Measurements from ENCODE around the gene TMSB10.

TMSB10 gene

GRCh38 chr2:84880645-84881521 lies 24.6 kb upstream of the TMSB10 start, which contains the start of gene TRABD2A:
Gene TRABD2A, minus strand, starts transcription at chr2:84881084. Its CDS starts 45 bp downstream, at chr2:84881039.
- peak; percentile 54 for DNase-seq

DNA sequence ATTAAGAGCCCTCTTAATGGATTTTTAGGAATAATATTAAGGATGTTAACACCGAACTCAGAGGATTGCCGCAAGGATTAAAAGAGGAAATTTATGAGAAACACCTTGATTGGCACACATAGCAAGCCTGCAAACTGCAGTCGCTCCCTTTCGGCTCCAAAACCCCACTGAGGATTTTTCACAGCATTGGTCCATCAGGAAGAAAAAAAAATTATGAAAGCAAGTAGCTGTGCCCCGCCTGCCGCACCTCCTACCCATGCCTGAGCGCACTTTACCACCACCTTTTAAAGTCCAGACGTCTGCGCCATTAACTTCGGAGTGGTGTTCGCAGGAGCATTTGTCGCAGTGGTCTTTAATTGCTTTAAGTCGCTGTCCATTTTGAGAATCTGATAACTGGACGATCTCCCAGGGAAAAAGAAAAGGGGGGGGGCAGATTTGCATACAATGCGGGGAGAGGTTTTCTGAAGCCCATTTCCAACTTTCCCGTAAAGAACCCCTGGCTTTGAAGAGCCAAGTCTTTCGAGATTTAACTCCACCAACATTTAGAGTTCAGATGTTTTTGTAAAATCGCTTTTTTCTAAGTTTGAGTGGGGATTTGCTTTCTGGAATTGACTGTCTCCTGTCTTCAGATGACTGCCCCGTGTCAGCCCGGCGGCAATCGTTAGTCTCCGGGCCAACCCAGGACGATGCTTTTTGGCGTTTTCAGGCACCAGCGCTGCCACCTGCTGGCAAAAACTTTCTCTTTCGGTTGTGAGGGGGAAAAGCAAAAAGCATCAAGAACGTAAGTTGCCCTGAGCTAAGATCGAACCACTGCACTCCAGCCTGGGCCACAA lies 23.7 kb upstream of the TMSB10 start:
- DNase-seq: peak; percentile 87

DNA sequence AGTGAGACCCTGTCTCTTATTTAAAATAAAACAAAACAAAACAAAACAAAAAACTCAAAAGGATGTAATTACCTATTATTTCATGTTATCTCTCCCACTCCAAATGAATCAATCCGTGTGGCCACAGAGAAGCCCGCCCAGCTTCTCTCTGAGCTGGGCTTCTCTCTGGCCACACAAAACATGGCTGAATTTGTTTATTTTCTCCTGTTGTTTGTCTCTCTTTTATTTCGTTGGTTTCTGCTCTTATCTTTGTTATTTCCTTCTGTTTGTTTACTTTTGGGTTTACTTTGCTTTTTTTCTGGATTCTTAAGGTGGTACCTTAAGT lies 23.1 kb upstream of the TMSB10 start:
- DNase-seq: no peak

GRCh38 chr2:84882775-84883550 lies 22.5 kb upstream of the TMSB10 start:
- DNase-seq: peak; percentile 68

- no peak for DNase-seq
These were observed 21.0 kb upstream of the TMSB10 start for GRCh38 chr2:84884449-84884848.

DNA sequence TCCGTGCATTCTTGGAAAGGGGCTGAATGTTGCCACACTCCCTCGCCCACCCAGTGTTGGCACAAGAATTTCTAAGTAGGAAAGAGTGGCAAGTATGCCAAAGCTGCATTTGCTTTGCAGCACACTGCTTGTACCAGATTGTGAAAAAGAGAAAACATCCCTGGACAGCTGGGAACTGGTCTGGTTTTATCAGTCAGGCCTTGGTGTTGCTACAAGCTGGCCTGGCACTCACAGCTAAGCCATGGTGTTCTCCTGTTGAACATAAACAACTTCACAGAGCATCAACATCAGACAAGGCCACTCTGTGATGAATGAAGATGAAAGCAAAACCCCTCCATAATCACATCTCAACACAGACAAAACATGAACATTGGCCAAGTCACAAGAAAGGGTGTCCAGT lies 20.3 kb upstream of the TMSB10 start:
- DNase-seq: no peak

- no peak for DNase-seq
These were observed 18.7 kb upstream of the TMSB10 start for GRCh38 chr2:84886791-84887190.

- peak; percentile 65 for DNase-seq
These were observed 16.8 kb upstream of the TMSB10 start for GRCh38 chr2:84888401-84889276.

DNA sequence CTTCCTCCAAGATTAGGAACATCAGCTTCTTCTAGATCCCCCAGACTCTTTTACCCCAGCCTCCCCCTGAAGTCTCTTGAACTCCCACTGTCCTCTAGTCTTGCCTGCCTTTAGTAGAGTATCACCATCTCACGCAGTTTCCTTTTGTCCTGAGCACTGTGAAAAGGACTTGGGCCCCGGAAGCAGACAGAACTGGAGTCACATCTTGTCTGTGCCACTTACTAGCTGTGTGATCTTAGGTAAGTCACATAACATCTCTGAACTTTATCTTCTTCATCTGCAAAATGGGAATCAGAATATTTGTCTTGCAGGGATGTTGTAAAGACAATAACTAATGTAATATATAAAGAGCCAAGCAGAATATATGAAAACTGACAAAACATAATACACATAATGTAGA lies 16.1 kb upstream of the TMSB10 start:
- no peak for DNase-seq

GRCh38 chr2:84891355-84892010 lies 14.0 kb upstream of the TMSB10 start:
- no peak for DNase-seq

- no peak for DNase-seq
These were observed 11.3 kb upstream of the TMSB10 start for GRCh38 chr2:84894131-84894586.

GRCh38 chr2:84894758-84895520 lies 10.5 kb upstream of the TMSB10 start:
- peak; percentile 30 for DNase-seq

DNA sequence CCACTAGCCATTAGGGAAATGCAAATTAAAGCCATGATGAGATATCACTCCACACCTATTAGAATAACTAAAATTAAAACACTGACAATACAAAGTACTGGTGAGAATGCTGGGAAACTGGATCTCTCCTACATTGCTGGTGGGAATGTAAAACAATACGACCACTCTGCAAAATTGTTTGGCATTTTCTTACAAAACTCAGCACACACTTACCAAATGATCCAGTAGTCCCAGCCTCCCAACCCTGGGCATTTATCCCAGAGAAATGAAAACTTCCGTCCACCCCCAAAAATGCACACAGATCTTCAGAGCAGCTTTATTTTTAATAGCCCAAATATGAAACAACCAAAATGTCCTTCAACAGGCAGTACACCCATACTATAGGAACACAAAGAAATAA lies 8.9 kb upstream of the TMSB10 start:
- DNase-seq: no peak

DNA sequence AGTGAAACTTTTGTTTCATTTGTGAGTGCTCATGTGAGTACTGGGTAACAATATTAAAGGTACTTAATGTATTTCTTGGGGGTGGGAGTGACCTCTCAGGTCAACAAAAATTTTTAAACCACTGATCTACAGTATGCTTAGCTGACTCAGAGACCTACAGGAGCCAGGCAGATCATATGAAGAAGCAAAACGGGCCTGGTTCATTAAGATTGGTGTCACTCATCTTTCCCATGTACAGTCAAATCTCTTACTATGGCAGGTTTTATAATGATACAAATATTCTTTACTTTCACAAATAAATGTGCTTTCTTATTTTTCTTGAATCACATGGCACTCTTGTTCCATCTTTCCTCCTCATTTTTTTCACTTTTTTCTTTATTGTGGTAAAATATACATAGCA lies 7.7 kb upstream of the TMSB10 start:
- no peak for DNase-seq

DNA sequence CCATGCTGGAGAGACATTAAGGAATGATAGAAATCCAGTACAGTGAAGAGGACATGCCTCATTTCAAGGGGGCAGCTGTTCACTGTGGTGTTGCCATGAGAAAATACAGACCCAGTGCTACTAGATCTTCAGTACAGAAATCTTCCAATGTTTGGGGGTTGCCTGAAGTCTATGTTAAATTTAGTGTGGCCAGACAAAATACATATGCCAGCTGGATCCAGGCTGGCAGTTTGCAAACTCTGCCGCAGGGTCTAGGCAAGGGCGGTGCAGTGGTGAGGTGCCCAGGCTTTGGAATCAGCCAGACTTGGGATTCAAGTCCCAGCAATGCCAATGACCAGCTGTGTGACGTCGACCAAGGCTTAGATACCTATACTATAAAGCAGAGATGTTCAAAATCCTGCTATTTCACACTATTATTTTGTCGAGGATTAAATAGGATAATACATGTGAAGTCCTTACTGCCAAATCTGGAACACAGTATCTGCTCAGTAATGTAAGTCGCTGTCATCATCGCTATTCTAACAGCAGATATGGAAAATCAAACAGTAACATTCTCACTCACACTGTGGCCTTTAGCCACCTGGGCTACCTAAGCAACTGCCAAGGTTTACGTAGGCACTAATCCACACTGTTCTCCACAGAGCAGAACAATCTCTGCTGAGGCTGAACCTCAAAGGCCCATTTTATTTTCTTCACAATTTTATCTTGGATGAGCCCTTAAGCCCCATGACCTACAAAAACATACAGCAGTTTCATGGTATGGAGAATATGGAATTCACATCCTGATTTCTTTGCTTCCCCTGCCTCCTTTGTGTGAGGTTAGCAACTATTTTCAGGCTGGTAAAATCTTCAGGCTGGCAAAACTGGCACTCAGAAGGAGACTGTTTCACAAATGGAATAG lies 5.9 kb upstream of the TMSB10 start:
- DNase-seq: no peak

DNA sequence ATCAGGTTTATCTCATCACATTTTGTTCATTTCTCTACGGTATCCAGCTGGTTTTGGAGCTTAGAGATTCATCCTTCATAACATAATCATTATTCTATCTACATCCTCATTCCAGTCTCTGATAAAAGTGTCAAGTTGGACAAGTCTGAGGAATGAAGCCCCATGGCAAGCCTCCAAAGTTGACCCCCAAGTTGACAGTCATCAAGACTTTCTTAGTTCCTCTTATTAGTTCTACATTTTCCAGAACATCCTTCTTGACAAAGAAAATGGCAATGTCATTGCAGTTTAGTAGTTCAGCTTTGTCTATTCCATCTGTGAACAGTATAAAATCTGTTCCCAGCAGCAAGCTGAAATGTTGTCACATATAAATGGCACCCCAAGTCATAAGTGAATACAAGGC lies 4.5 kb upstream of the TMSB10 start:
- DNase-seq: no peak

GRCh38 chr2:84901593-84902120 lies 3.8 kb upstream of the TMSB10 start:
- no peak for DNase-seq

DNA sequence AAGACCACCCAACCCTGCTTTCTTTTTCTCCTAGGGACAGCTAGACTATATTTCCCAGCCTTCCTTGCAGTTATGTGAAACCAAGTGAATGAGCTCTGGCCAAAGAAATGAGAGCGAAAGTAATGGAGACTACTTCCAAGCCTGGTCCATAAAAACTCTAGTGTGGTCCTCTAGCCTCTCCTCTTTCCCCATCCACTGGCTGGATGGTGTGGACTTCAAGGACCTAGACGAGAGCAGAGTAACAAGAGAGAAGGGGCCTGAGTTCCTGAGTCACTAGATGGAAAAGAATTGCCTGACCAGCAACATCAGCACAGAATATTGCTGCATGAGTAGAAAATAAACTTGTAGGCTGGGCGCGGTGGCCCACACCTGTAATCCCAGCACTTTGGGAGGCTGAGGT lies 2.9 kb upstream of the TMSB10 start:
- no peak for DNase-seq

- no peak for DNase-seq
These were observed 1.3 kb upstream of the TMSB10 start for GRCh38 chr2:84904151-84904550.
